Stimulated activated naive CD4-positive, alpha-beta T cell (primary cell): ENCODE data around the gene ACBD6.

Experiments
- DNase-seq, 6 experiments: peaks; one replicate each; lab custom pipeline; 2025; lab: John Stamatoyannopoulos, UW

ACBD6 gene

DNA sequence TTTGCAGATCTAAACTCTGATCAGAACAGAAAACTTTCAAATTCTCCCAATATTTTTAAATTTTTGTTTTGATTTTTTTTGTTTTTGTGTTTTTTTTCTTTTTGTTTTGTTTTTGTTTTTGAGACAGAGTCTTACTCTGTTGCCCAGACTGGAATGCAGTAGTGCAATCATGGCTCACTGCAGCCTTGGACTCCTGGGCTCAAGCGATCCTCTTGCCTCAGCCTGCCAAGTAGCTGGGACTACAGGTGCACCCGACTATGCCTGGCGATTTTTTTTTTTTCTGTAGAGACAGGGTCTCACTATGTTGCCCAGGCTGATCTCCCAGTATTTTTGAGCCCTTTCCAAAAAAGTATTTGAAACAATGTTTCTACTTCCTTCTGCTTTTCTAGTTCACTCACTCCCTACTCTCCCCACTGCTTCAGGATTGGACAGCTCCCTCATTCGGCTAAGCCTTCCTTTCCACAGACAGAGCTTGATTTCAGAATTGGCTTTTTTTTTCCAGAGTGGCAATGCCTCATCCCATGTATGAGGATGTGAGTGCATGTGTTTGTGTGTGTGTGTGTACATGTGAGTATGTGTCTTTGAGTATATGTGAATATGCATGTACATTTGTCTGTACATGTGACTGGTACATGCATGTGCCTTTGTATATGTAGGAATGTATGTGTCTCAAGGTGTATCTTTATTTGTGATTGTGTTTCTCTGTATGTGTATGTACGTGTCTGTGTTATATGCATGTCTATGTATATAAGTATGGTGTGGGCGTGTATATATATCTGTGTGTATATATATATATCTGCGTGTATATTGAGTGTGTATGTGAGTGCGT, 260.4 kb downstream of the ACBD6 start:
- DNase-seq = no peak

DNA sequence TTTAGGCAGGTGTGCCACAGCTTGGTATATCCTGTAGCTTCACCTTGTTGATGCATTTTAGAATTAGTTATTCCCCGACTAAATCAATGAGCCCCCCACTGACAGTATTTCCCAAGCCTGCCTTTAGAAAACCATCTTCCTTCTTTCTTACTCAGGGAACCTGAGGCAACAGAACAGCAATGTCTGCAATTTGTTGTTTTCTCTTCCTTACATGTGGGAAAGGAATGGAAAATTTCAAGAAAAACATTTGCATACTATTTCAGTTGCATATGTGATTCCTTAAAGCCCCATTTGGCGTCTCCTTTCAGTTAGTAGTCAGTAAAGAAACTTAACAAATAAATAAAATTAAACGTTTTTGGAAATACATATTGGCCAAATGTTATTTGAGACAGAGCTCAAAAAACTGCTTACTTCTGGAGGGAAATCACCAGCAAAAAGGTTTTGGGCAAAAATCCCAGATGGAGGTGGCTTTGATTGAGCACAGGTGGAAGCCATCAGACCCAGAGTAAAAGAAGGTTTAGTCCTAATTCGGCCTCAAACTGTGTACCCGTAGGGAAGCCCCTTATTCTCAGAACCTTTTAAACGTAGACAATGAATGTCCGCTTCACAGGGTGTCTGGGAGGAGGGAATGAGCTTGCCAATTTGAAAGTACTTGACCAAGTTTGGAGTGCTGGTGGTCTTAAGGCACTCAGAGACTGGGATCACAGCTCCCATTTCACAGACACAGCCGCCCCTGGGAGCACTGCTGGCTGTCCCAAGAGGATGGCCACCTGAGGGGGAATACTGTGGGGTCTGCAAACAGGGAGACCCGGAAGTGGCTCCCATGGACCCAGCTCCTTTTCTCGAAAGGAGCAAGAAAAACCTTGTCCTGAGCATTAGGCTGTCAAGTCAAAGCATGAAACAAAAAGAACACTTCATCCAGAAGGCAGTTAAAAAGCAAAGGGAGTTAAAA, 263.0 kb downstream of the ACBD6 start:
- no peak for DNase-seq

DNA sequence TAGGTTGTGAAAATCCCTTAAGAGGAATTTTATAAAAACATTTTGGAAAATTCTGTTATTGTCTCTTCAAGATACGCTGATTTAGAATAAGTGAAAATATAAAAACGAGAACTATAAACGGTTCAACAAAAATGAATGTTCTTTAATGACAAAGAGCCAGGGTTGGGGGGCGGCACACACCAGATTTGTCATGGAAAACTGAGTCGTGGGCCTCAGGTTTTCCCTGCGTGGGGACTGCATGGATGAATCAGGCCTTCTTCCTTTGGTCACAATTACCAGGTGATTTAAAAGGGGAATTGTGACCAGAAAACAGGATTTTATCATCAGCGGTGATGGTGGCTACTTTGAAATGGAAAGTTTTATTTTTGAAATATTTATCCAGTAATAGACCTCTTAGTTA, 263.7 kb downstream of the ACBD6 start:
- no peak for DNase-seq
